Prostate gland (tissue), 2 donors: ENCODE measurements around the gene RABGGTA.

Experiments
- POLR2A ChIP-seq: fragments of 450-650 bp; IDR thresholded peaks from one replicate; pipeline ENCODE4 v1.6.1; 2016; ENCODE audit warnings: antibody characterized with exemption, mild to moderate bottlenecking
- POLR2AphosphoS5 ChIP-seq: sonication (generic); formaldehyde crosslinking; IDR thresholded peaks from one replicate; pipeline ENCODE4 v1.6.1; 2017; ENCODE audit warnings: antibody characterized with exemption
- TF ChIP-seq, protein P1 (sequence below), 4 experiments: fragments of 200-600 bp in 2 of 4; fragments of 450-650 bp in 2 of 4; sonication (generic) in 2 of 4; IDR thresholded peaks; 1 replicate in 3 of 4; 2 replicates in 1 of 4; pipeline ENCODE4 v1.5.1; 2016 to 2019; ENCODE audit warnings: antibody characterized with exemption in 4 of 4, mild to moderate bottlenecking in 2 of 4, moderate library complexity in 2 of 4

DNA sequence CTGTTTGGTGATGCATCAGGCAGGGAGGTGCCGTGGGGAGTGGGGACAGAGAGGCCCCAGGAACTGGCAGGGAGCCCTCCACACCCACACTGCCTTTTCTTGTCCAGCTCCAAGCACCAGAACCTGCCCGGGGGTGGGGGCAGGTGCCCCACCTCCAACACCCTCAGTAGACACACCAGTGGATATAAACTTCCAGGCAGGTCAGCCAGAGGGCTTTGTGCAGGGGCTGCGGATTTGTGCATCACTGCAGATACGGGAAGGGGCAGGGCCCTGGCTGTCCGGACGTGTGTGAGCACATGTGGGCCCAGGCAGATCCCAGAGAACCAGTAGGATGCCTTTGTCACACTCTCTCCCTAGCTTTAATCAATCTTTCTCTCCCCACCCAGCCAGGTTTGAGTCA, 7.1 kb downstream of the RABGGTA start:
- TF ChIP-seq, protein P1, sequence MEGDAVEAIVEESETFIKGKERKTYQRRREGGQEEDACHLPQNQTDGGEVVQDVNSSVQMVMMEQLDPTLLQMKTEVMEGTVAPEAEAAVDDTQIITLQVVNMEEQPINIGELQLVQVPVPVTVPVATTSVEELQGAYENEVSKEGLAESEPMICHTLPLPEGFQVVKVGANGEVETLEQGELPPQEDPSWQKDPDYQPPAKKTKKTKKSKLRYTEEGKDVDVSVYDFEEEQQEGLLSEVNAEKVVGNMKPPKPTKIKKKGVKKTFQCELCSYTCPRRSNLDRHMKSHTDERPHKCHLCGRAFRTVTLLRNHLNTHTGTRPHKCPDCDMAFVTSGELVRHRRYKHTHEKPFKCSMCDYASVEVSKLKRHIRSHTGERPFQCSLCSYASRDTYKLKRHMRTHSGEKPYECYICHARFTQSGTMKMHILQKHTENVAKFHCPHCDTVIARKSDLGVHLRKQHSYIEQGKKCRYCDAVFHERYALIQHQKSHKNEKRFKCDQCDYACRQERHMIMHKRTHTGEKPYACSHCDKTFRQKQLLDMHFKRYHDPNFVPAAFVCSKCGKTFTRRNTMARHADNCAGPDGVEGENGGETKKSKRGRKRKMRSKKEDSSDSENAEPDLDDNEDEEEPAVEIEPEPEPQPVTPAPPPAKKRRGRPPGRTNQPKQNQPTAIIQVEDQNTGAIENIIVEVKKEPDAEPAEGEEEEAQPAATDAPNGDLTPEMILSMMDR (IDR thresholded peaks at IDR 0.05): no peak
- TF ChIP-seq POLR2A: no peak
- no peak for TF ChIP-seq POLR2AphosphoS5
